ENCODE data around the gene CDH23. TPM values are rescaled to one million over a fixed set of nuclear protein-coding genes. Genes with fewer than 3 reads are reported as not detected.

Gene CDH23
- total and polyA plus RNA-seq, 9 of the 15 experiments (the other 6 are each of a cell fraction or from before 2014, with no cell fraction given): 0.18 to 1.2 (median 0.47) TPM

GRCh38 chr10:71773221-71773971 lies 376.7 kb downstream of the CDH23 start, which contains the start of gene VSIR (continued):
- TF ChIP-seq STAT6 (CRISPR knock-in tag; IDR thresholded peaks at IDR 0.05) (0 out of 2 replicates have a peak, but pooled peaks have one; percentile 80), FOXJ2 (tag; IDR thresholded peaks at IDR 0.05) (no peak), E2F3 (CRISPR knock-in tag; IDR thresholded peaks at IDR 0.05) (peak; percentile 65; the same call in 1 of the 2 replicates), L3MBTL2 (IDR thresholded peaks at IDR 0.05) (peak; percentile 65; the same call in 1 of the 2 replicates), SMAD4 (CRISPR knock-in tag; conservative IDR thresholded peaks at IDR 0.05) (peak; percentile 85), MLX (CRISPR knock-in tag; conservative IDR thresholded peaks at IDR 0.05) (no peak), PCBP2 (IDR thresholded peaks at IDR 0.05; ENCODE audit: low read depth, low read length, poor library complexity, severe bottlenecking) (no peak), NFXL1 (CRISPR knock-in tag; IDR thresholded peaks at IDR 0.05) (no peak), ZNF592 (IDR thresholded peaks at IDR 0.05) (peak; percentile 34; the same call in 1 of the 2 replicates), ZNF175 (CRISPR knock-in tag; IDR thresholded peaks at IDR 0.05; ENCODE audit: low read depth) (0 out of 2 replicates have a peak, but pooled peaks have one; percentile 30), RERE (CRISPR knock-in tag; IDR thresholded peaks at IDR 0.05; ENCODE audit: borderline replicate concordance) (0 out of 2 replicates have a peak, but pooled peaks have one; percentile 98), MAZ (CRISPR knock-in tag; conservative IDR thresholded peaks at IDR 0.05 in 1 of 2, IDR thresholded peaks at IDR 0.05 in 1 of 2) (peak; percentile 99)
